Thoracic aorta endothelial cell (primary cell): ENCODE measurements around the gene ZNF155. TPM values are rescaled to one million over a fixed set of nuclear protein-coding genes. Genes with fewer than 3 reads are reported as not detected.

Experiments used
- small RNA-seq: library from RNA; depleted of rRNA; stranded (forward); fragments of <200 nt; gene quantifications from one replicate; pipeline ENCODE3, GENCODE V24; 2012
- total RNA-seq: library from RNA; depleted of rRNA; stranded (reverse); fragments of >200 nt; gene quantifications from 2 replicates; pipeline ENCODE4 v1.2.3, GENCODE V29; 2012

Gene ZNF155
- 6.7 and 7.2 TPM in 2 replicates for total RNA-seq

GRCh38 chr19:43983912-43984686 is at the start of gene ZNF155:
TSS of gene ZNF155 (plus strand) at chr19:43984188. CDS start at chr19:43988544, 4,356 bp downstream.

DNA sequence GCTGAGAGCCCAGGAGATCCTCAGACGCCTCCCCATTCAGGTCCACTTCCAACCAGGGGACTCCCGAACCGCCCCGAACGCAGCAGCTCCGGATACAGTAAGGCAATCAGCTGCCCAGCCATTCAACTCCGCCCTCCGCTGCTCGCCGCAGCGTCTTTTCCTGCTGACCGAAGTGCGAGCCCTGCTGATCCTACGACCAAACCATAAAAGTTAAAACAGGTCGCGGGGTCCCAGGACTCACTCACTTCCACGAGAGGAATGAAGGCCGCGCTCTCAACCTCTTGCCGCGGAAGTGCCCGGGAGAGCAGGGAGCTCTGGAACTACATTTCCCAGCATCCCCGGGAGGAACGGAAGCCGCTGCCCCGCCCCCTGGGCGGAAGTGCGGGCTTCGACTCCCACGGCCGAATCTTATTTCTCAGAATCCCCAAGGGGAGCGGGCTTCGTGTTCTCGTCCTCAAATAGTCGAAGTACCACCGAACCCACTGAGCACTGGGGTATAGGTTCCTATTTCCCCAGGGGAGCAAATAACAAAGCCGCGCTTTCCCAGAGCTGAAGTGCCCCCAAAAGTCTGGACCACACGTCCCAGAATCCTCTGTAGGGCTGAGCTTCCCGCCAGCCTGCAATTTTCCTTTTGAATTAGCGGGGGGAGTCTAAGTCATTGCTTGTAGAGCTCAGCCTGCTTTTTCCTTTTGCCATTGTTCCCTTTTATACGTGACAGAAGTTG is 48.8 kb upstream of the ZNF155 start, which contains the start of gene ZNF45:
TSS of gene ZNF45 (minus strand) at position 298 of the 724 bp plus-strand sequence. CDS start 13,097 bp downstream, outside the sequence.

DNA sequence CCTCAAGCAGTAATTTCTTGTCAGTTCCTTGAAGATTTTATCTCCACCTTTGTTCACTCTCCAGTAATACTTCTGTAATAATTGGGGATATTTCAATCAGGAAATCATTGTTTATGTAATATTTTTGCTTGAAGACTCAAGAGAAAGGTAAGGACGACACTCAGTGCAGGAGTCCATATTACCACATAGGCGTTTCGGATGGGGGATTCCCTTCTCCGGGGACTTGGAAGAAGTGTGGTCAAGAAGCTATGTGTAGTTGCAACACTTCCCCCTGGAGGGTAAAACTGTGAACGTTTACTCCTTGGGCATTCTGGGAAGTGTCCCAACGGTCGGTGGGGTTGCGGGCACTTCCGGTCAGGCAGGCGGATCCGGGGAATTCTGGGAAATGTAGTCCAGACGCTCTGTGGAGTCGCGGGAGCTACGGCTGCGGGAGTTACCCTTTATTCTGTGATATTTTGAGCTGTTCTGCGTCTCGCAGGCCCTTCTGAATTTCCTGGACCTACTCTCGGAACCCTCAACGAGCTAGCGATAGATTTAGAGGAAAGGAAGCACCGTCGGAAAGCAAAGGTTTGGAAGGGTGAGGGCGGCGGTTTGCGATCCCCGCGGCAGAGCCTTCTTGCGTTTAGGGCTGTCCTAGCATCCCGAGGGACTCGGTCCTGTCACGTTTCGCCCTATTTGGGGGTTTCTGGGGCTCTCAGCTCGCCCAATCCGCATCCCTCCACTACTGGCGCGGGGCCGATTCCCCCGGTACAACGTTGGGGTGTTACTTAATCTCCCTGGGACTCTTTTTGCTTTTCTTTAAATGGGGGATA is 32.9 kb upstream of the ZNF155 start, which contains the start of gene ZNF221:
TSS of gene ZNF221 (plus strand) at position 395 of the 812 bp plus-strand sequence. CDS start 11,499 bp downstream, outside the sequence.

GRCh38 chr19:44002566-44003460 is 18.8 kb downstream of the ZNF155 start, which contains the start of gene ZNF230:
TSS of gene ZNF230 (plus strand) at chr19:44002957. CDS start at chr19:44007079, 4,122 bp downstream.

GRCh38 chr19:44025217-44025936 is 41.4 kb downstream of the ZNF155 start, which contains the start of gene ZNF222:
TSS of gene ZNF222 (plus strand) at chr19:44025379. CDS start at chr19:44025437, 58 bp downstream.

Small RNAs within 50 kb of the gene (small RNA-seq; reads per million reads assigned to genes)
- not detected for gene AC006213.5

Other genes starting within 250 kb of the ZNF155 start
- gene SMG9, start 229.2 kb upstream of the ZNF155 start, total RNA-seq = 15.7 and 20.4 TPM in 2 replicates
- gene KCNN4, start 203.2 kb upstream of the ZNF155 start, total RNA-seq = 0.53 and 1.3 TPM in 2 replicates
- gene LYPD5, start 181.7 kb upstream of the ZNF155 start, total RNA-seq = 0.13 and 0.29 TPM in 2 replicates
- 9.2 and 9.8 TPM in 2 replicates for gene ZNF283, start 156.9 kb upstream of the ZNF155 start, total RNA-seq
- gene ZNF404, start 100.2 kb upstream of the ZNF155 start, total RNA-seq = 1.0 and 1.3 TPM in 2 replicates
- 14.4 and 16.2 TPM in 2 replicates for gene ZNF45, start 48.9 kb upstream of the ZNF155 start, total RNA-seq
- gene ZNF221, start 33.0 kb upstream of the ZNF155 start, total RNA-seq = 5.2 TPM in 2 replicates
- 3.4 and 4.7 TPM in 2 replicates for gene ZNF230, start 18.8 kb downstream of the ZNF155 start, total RNA-seq
- 2.7 and 4.1 TPM in 2 replicates for gene ZNF222, start 41.2 kb downstream of the ZNF155 start, total RNA-seq
- 5.6 and 6.3 TPM in 2 replicates for gene ZNF223, start 67.8 kb downstream of the ZNF155 start, total RNA-seq
- 2.9 and 3.3 TPM in 2 replicates for gene ZNF284, start 88.0 kb downstream of the ZNF155 start, total RNA-seq
- 23.9 and 25.0 TPM in 2 replicates for gene ZNF224, start 110.2 kb downstream of the ZNF155 start, total RNA-seq
- gene ZNF225, start 129.2 kb downstream of the ZNF155 start, total RNA-seq = 5.1 and 5.9 TPM in 2 replicates
- gene ZNF234, start 157.4 kb downstream of the ZNF155 start, total RNA-seq = 8.5 TPM in 2 replicates
- 14.0 and 16.6 TPM in 2 replicates for gene ZNF226, start 180.9 kb downstream of the ZNF155 start, total RNA-seq
- gene ZNF227, start 228.3 kb downstream of the ZNF155 start, total RNA-seq = 17.5 and 20.9 TPM in 2 replicates